IPS-15b (cell line): Measurements from ENCODE around the gene HBG1.

ENCODE experiments used
- H3K27me3 ChIP-seq: one replicate; pipeline ENCODE4 v1.6.1; 2013; ENCODE audit warnings: low read length; ENCODE audit not compliant: control insufficient read depth, insufficient read depth
- H3K36me3 ChIP-seq: one replicate; pipeline ENCODE4 v1.6.1; 2013; ENCODE audit warnings: low read length; ENCODE audit not compliant: control insufficient read depth, insufficient read depth
- H3K4me1 ChIP-seq: one replicate; pipeline ENCODE4 v1.6.1; 2013; ENCODE audit warnings: mild to moderate bottlenecking, low read length; ENCODE audit not compliant: control insufficient read depth, insufficient read depth
- H3K4me3 ChIP-seq: one replicate; pipeline ENCODE4 v1.5.1; 2013; ENCODE audit warnings: low read depth, low read length
- H3K9ac ChIP-seq: one replicate; pipeline ENCODE4 v1.6.1; 2013; ENCODE audit warnings: low read depth, mild to moderate bottlenecking, low read length
- H3K9me3 ChIP-seq: one replicate; pipeline ENCODE4 v1.6.1; 2013; ENCODE audit warnings: mild to moderate bottlenecking, low read length; ENCODE audit not compliant: control insufficient read depth, insufficient read depth

The HBG1 gene

DNA sequence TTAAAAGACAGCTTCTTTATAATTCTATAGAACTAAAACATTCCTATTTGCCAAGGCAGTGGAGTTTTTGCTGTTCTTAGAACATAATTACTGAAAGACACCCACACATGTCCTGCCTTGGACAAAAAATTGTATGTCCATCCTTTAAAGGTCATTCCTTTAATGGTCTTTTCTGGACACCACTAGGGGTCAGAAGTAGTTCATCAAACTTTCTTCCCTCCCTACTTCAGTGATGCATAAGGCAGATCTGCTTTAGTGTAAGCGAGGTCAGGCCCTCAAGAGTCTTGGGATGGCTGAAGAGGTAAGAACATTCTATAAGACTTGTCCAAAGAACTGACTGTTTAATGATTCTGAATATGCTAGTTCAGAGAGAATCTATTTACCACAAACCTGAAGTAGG lies 44.9 kb downstream of the HBG1 start:
- H3K9me3 ChIP-seq = no peaks in the 10 kb centered on the region
- H3K27me3 ChIP-seq = no peaks in the 10 kb centered on the region
- H3K36me3 ChIP-seq = no peaks in the 10 kb centered on the region
- no peaks in the 10 kb centered on the region for H3K4me1 ChIP-seq
- H3K4me3 ChIP-seq = no peak overlapping the region
- H3K9ac ChIP-seq = no peak overlapping the region

- Histone ChIP-seq H3K36me3 (no peaks in the 10 kb centered on the region), H3K4me3 (no peak overlapping the region), H3K4me1 (no peaks in the 10 kb centered on the region), H3K9ac (no peak overlapping the region), H3K9me3 (no peaks in the 10 kb centered on the region), H3K27me3 (no peaks in the 10 kb centered on the region)
Measured at GRCh38 chr11:5203366-5203765, 46.3 kb downstream of the HBG1 start.

DNA sequence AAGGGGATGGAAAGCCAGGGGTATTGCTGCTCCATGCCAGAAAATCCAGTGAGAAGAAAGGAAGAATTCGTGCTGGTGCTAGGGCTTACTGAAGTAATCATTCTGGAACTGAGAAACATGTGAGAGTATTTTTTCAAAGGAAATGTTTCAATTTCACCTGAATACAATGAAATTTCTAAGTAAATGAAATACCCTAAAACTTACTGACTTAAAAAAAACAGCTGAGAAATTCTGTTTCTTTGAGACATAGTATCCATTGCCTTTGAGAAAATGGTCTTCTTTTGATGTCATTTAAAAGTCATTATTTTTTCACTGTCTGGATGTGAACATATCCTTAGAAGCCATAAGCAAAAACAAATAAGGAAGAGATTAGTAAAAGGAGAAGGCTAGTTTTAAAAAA lies 49.1 kb downstream of the HBG1 start, which contains the start of gene OR51V1:
Gene OR51V1 (minus strand): TSS at position 101 of the 400 bp plus-strand sequence. CDS start 0 bp downstream, at position 101.
- H3K9ac ChIP-seq = no peak within 1 kb of the TSS
- H3K9me3 ChIP-seq = no peaks in the 10 kb centered on the region
- H3K27me3 ChIP-seq = no peaks in the 10 kb centered on the region
- H3K4me1 ChIP-seq = no peaks in the 10 kb centered on the region
- no peaks in the 10 kb centered on the region for H3K36me3 ChIP-seq
- no peak within 1 kb of the TSS for H3K4me3 ChIP-seq

- Histone ChIP-seq H3K27me3 (no peaks in the 10 kb centered on the region), H3K9me3 (no peaks in the 10 kb centered on the region), H3K36me3 (no peaks in the 10 kb centered on the region), H3K4me1 (no peaks in the 10 kb centered on the region), H3K9ac (no peak overlapping the region), H3K4me3 (no peak overlapping the region)
Measured at GRCh38 chr11:5198285-5198684, 51.4 kb downstream of the HBG1 start.
